Tibial nerve (tissue), 4 donors: ENCODE results near the gene ZDHHC24. TPM values are rescaled to one million over a fixed set of nuclear protein-coding genes. Genes with fewer than 3 reads are reported as not detected.

ENCODE experiments used
- DNase-seq, 2 donors: peaks; one replicate each; pipeline ENCODE4 v3.0.0-alpha.2; 2019; ENCODE audit warnings: low spot score in 2 of 2
- H3K27ac ChIP-seq, 4 donors: fragments of 200-600 bp; sonication (generic) in 3 of 4; one replicate each; pipeline ENCODE4 v1.5.1; 2017 to 2019; ENCODE audit warnings: mild to moderate bottlenecking in 1 of 4
- H3K27me3 ChIP-seq, 2 donors: fragments of 200-600 bp; sonication (generic) in 1 of 2; one replicate each; pipeline versions ENCODE4 v1.5.1 to v1.6.0; 2017 to 2019
- H3K36me3 ChIP-seq, 3 donors: fragments of 200-600 bp; sonication (generic); one replicate each; pipeline ENCODE4 v1.5.1; 2018 to 2019
- H3K4me1 ChIP-seq, 4 donors: fragments of 200-600 bp; sonication (generic) in 3 of 4; one replicate each; pipeline ENCODE4 v1.5.1; 2017 to 2019
- H3K4me3 ChIP-seq, 4 donors: fragments of 200-600 bp; sonication (generic) in 3 of 4; one replicate each; pipeline ENCODE4 v1.5.1; 2017 to 2019; ENCODE audit warnings: mild to moderate bottlenecking in 1 of 4, moderate library complexity in 1 of 4
- H3K9me3 ChIP-seq, 4 donors: fragments of 200-600 bp; sonication (generic) in 3 of 4; one replicate each; pipeline ENCODE4 v1.5.1; 2017 to 2019
- EP300 ChIP-seq, 2 donors: sonication (generic); formaldehyde crosslinking; IDR thresholded peaks; one replicate each; pipeline ENCODE4 v1.6.1; 2017; ENCODE audit warnings: antibody characterized with exemption in 2 of 2, mild to moderate bottlenecking in 1 of 2
- POLR2A ChIP-seq, 2 donors: fragments of 450-650 bp; IDR thresholded peaks; one replicate each; pipeline ENCODE4 v1.6.1; 2017; ENCODE audit warnings: antibody characterized with exemption in 2 of 2, mild to moderate bottlenecking in 2 of 2, moderate library complexity in 2 of 2
- WGBS, 2 donors: methylation state at CpG; one replicate each; pipeline ENCODE4 v1.1.5; 2018; 5-methylcytosine and 5-hydroxymethylcytosine counted together
- total RNA-seq, 4 donors: library from RNA; depleted of rRNA; stranded (reverse); fragments of >200 nt; gene quantifications; one replicate each; pipeline ENCODE4 v1.1.0, GENCODE V29; 2016
- TF ChIP-seq, protein P1 (sequence below), 5 experiments: fragments of 200-600 bp in 3 of 5; fragments of 450-650 bp in 2 of 5; sonication (generic) in 3 of 5; IDR thresholded peaks; one replicate each; pipeline ENCODE4 v1.5.1; 2016 to 2019; ENCODE audit warnings: antibody characterized with exemption in 5 of 5, mild to moderate bottlenecking in 3 of 5, moderate library complexity in 2 of 5

The ZDHHC24 gene
- total RNA-seq, 4 donors from 2014 or later, result 15.3 to 17.7 (median 16.6) TPM

DNA sequence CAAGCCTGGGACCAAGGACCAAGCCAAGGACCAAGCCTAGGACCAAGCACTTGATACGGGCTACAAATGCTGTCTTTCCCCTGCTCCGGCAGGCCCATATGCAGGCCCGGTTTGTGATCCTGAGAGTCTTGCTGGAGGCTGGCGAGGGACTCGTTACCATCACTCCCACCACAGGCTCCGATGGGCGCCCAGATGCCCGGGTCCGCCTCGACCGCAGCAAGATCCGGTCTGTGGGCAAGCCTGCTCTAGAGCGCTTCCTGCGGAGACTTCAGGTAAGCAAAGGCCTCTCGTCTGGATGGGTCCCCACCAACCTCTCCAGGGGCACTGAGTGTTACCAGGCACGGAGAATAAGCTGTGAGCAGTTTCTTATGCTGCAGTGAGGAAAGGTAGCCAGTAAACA, 48.6 kb downstream of the ZDHHC24 start:
- H3K4me3 ChIP-seq, result no peak overlapping the region
- no peak for DNase-seq
- TF ChIP-seq POLR2A (IDR thresholded peaks at IDR 0.05) (no peak), EP300 (IDR thresholded peaks at IDR 0.05) (no peak)
- TF ChIP-seq, protein P1, sequence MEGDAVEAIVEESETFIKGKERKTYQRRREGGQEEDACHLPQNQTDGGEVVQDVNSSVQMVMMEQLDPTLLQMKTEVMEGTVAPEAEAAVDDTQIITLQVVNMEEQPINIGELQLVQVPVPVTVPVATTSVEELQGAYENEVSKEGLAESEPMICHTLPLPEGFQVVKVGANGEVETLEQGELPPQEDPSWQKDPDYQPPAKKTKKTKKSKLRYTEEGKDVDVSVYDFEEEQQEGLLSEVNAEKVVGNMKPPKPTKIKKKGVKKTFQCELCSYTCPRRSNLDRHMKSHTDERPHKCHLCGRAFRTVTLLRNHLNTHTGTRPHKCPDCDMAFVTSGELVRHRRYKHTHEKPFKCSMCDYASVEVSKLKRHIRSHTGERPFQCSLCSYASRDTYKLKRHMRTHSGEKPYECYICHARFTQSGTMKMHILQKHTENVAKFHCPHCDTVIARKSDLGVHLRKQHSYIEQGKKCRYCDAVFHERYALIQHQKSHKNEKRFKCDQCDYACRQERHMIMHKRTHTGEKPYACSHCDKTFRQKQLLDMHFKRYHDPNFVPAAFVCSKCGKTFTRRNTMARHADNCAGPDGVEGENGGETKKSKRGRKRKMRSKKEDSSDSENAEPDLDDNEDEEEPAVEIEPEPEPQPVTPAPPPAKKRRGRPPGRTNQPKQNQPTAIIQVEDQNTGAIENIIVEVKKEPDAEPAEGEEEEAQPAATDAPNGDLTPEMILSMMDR (IDR thresholded peaks at IDR 0.05), result no peak
- H3K36me3 ChIP-seq, result peaks cover 0 to 86% (median 0%) of the 10 kb centered on the region in 3 donors
- no peaks in the 10 kb centered on the region for H3K27me3 ChIP-seq
- no peak overlapping the region for H3K27ac ChIP-seq
- no peaks in the 10 kb centered on the region for H3K4me1 ChIP-seq
- 93 to 97% methylated on average over 13 to 16 of the region's 16 CpGs for WGBS, 2 donors
- no peaks in the 10 kb centered on the region for H3K9me3 ChIP-seq

DNA sequence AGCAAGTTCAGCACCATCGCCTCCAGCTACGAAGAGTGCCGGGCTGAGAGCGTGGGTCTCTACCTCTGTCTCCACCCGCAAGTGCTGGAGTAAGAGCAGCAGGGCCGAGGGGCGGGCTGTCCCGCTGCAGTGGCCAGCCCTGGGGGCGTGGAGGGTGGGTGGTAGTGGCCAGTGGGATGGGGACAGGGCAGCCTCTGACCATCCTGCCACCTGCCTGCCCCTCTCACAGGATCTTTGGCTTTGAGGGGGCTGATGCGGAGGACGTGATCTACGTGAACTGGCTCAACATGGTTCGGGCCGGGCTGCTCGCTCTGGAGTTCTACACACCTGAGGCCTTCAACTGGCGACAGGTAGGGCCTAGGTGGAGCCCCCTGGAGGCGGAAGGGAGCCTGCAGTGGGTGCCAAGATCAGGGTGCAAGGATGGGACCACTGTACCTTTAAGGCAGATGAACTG, 50.4 kb downstream of the ZDHHC24 start:
- no peaks in the 10 kb centered on the region for H3K27me3 ChIP-seq
- DNase-seq, result no peak
- H3K36me3 ChIP-seq, result peaks cover 0 to 99% (median 0%) of the 10 kb centered on the region in 3 donors
- H3K9me3 ChIP-seq, result no peaks in the 10 kb centered on the region
- no peak overlapping the region for H3K27ac ChIP-seq
- TF ChIP-seq POLR2A (IDR thresholded peaks at IDR 0.05), result no peak
- no peak overlapping the region for H3K4me3 ChIP-seq
- no peaks in the 10 kb centered on the region for H3K4me1 ChIP-seq
- WGBS, 2 donors, result 86 to 89% methylated on average over 12 to 17 of the region's 17 CpGs

DNA sequence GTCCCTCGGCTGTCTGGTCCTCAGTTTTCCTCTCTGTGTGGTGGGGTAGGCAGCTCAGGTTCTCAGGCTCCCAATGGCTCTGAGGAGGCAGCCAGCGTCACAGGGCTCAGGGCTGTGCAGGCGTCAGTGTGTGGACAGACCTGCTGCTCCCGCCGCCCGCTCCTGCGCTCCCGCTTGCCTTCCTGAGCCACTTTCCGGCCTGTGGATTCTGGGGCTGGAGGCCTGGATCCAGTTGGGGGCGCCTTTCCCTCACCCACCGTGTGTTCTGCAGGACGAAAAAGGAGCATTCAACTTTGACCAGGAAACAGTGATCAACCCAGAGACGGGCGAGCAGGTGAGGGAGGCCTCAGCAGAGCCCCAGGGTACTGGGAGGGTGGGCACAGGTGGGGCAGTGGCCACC, 50.9 kb downstream of the ZDHHC24 start:
- Histone ChIP-seq H3K4me1 (no peaks in the 10 kb centered on the region), H3K4me3 (no peak overlapping the region), H3K36me3 (peaks cover 0 to 97% (median 0%) of the 10 kb centered on the region in 3 donors), H3K9me3 (no peaks in the 10 kb centered on the region), H3K27ac (no peak overlapping the region), H3K27me3 (no peaks in the 10 kb centered on the region)
- WGBS, 2 donors, result 81 to 86% methylated on average over 14 of the region's 14 CpGs
- DNase-seq, result no peak
- TF ChIP-seq POLR2A (IDR thresholded peaks at IDR 0.05), result no peak
- TF ChIP-seq EP300 (IDR thresholded peaks at IDR 0.05), result no peak

DNA sequence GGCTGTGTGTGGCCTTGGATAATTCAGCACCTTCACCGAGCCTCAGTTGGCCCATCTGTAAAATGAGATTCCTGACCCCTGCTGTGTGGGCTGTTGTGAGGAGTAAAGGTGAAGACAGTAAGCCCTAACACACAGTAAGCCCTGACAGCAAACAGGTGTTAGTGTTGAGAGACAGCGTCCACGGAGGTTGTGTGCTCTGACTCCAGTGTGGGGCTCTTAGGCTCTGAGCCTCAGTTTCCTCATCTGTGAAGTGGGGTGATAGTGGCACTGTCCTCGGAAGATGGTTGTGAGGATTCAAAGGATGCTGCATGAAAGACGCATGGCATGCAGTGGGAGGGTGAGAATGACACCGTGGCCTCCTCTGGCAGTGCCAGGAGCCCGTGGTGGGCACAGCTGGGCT, 51.4 kb downstream of the ZDHHC24 start:
- Histone ChIP-seq H3K36me3 (peaks cover 0 to 97% (median 0%) of the 10 kb centered on the region in 3 donors), H3K4me1 (no peaks in the 10 kb centered on the region), H3K27ac (no peak overlapping the region), H3K4me3 (no peak overlapping the region), H3K9me3 (no peaks in the 10 kb centered on the region), H3K27me3 (no peaks in the 10 kb centered on the region)
- WGBS, 2 donors, result 78 to 81% methylated on average over 7 of the region's 7 CpGs
- DNase-seq, result no peak
- TF ChIP-seq EP300 (IDR thresholded peaks at IDR 0.05), result no peak
- TF ChIP-seq, protein P1 (IDR thresholded peaks at IDR 0.05), result no peak
- TF ChIP-seq POLR2A (IDR thresholded peaks at IDR 0.05), result no peak

DNA sequence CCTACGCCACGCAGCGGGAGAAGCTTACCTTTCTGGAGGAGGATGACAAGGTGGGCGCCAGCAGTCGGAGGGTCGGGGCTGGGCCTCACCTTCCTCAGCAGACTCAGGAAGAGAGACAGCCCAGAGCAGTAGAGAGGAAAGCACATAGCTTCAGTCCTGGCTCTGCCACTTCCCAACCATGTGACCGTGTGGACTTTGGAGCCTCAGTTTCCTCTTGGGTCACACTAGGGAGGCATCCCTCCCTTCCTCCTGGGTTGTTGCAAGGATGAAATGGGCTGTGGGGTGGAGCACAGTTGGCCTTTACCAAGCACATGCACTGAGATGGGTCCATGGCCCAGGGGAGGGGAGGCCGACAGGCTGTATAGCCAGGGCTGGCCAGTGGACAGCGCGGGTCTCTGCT, 52.7 kb downstream of the ZDHHC24 start:
- WGBS, 2 donors, result 92 to 93% methylated on average over 10 of the region's 10 CpGs
- Histone ChIP-seq H3K4me3 (no peak overlapping the region), H3K36me3 (peaks cover 0 to 97% (median 0%) of the 10 kb centered on the region in 3 donors), H3K9me3 (no peaks in the 10 kb centered on the region), H3K4me1 (no peaks in the 10 kb centered on the region), H3K27me3 (no peaks in the 10 kb centered on the region), H3K27ac (no peak overlapping the region)
- no peak for DNase-seq
- TF ChIP-seq POLR2A (IDR thresholded peaks at IDR 0.05) (no peak), EP300 (IDR thresholded peaks at IDR 0.05) (no peak)
- TF ChIP-seq, protein P1 (IDR thresholded peaks at IDR 0.05), result no peak

DNA sequence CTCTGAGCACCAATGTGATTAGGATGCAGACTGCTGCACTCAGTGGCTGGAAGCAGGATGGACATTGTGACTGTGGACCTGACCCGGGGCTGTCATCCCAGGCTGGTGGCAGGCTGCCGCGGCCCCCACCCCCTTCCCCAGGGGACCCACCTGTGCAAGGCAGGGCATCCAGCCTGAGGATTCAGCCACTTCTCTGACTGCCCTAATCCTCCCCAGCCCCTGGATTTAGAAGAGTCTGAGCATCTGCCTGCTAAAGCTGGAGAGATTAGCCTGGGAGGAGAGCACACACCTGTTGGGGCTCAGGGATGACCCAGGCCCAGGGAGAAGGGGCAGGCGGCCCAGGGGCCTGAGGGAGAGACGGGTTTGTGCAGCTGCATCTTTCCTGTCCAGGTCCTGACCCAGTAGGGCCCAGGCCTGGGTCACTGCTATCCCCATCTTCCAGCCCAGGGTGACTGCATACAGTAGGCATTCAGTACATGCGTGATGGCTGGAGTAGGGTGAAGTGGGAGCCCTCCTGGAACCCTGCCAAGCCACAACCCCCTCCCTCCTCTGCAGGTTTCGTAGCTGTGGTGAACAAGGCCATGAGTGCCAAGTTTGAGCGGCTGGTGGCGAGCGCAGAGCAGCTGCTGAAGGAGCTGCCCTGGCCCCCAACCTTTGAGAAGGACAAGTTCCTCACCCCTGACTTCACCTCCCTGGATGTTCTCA, 53.5 kb downstream of the ZDHHC24 start:
- no peak for DNase-seq
- no peak overlapping the region for H3K27ac ChIP-seq
- no peaks in the 10 kb centered on the region for H3K9me3 ChIP-seq
- no peak overlapping the region for H3K4me3 ChIP-seq
- H3K4me1 ChIP-seq, result no peaks in the 10 kb centered on the region
- H3K36me3 ChIP-seq, result peaks cover 0 to 97% (median 0%) of the 10 kb centered on the region in 3 donors
- TF ChIP-seq POLR2A (IDR thresholded peaks at IDR 0.05), result no peak
- TF ChIP-seq, protein P1 (IDR thresholded peaks at IDR 0.05), result no peak
- TF ChIP-seq EP300 (IDR thresholded peaks at IDR 0.05), result no peak
- H3K27me3 ChIP-seq, result no peaks in the 10 kb centered on the region
- 91 to 100% methylated on average over 4 to 10 of the region's 10 CpGs for WGBS, 2 donors
